Activated CD8-positive, alpha-beta T cell treated with anti-CD3 and anti-CD28 coated beads for 36 hours (primary cell): ENCODE data around the gene IFT20. TPM values are rescaled to one million over a fixed set of nuclear protein-coding genes. Genes with fewer than 3 reads are reported as not detected.

Source experiments
- ATAC-seq: fragments of 200-7000 bp; cut with Tn5 transposase; one replicate; pipeline ENCODE4 v1.10.0; 2021; ENCODE audit warnings: mild to moderate bottlenecking, moderate library complexity
- CTCF ChIA-PET: fragments of 350-600 bp; sonication (Branson Sonifier 250); formaldehyde crosslinking; loops from one replicate; lab custom pipeline; 2021; ENCODE audit warnings: antibody characterized with exemption; lab: Charles Lee
- POLR2A ChIA-PET: fragments of 350-600 bp; sonication (Branson Sonifier 250); formaldehyde crosslinking; loops from one replicate; lab custom pipeline; 2021; ENCODE audit warnings: antibody characterized with exemption; lab: Charles Lee
- DNase-seq: peaks from one replicate; pipeline ENCODE4 v3.0.0-alpha.2; 2020
- H3K27ac Mint-ChIP-seq: one replicate; pipeline ENCODE4 v1.8.0; 2021; ENCODE audit warnings: mild to moderate bottlenecking, mixed read lengths
- H3K27me3 Mint-ChIP-seq: one replicate; pipeline ENCODE4 v1.8.0; 2021; ENCODE audit warnings: mixed read lengths
- H3K36me3 Mint-ChIP-seq: one replicate; pipeline ENCODE4 v1.8.0; 2021; ENCODE audit warnings: low read depth, mixed read lengths
- H3K4me1 Mint-ChIP-seq: one replicate; pipeline ENCODE4 v1.8.0; 2021; ENCODE audit warnings: low read depth, mixed read lengths
- H3K4me3 Mint-ChIP-seq: one replicate; pipeline ENCODE4 v1.8.0; 2021; ENCODE audit warnings: mild to moderate bottlenecking, moderate library complexity, mixed read lengths
- H3K9me3 Mint-ChIP-seq: one replicate; pipeline ENCODE4 v1.8.0; 2021; ENCODE audit warnings: mixed read lengths
- intact Hi-C: fragments of 100-400 bp; cut with micrococcal nuclease; formaldehyde crosslinking; loops from one replicate; pipeline ENCODE4 v1.10.0; 2022
- total RNA-seq, 2 experiments: library from RNA; stranded (reverse); gene quantifications; one replicate each; pipeline ENCODE4 v1.2.3, GENCODE V29; 2021
- TF ChIP-seq, protein P1 (sequence below): fragments of 200-600 bp; IDR thresholded peaks from one replicate; pipeline ENCODE4 v1.8.0; 2022; ENCODE audit warnings: antibody characterized with exemption, mild to moderate bottlenecking

The IFT20 gene
- total RNA-seq, 2 experiments from 2014 or later, result 16.7 to 18.8 TPM

DNA sequence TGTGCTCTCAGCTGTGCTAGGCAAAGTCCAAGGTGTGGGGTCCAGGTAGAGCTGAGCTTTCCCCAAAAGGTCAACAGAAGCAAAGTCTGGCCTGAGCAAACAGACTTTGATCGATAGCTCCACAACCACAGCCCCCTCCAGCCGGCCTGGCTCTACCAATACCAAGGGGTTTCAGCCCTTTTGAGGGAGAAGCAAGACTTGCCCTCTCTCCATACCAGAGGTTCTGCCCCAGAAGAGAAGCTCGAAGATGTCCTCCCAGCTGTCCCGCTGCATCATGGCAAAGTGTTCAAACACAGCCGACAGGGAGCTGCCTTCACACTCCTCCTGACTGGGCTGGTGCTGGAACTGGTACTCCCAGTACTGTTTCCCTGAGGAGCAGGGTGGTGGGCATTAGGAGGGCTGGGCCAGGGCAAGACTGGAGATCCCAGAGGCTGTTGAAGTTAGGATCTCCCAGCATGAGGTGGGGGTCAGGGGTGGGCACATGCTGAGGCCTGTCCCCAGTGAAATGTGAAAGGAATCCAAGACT lies 33.1 kb upstream of the IFT20 start:
- ChIA-PET POLR2A (interaction anchor here (2.0 to 5.5 kb wide), 2 partner anchors 11 to 16 kb away, joined by 5 to 35 read pairs; partner anchors contain the start of gene POLDIP2), CTCF (interaction anchor here (0.7 to 1.5 kb wide), 2 partner anchors 10 to 48 kb away, joined by 3 to 5 read pairs; no protein-coding TSS in a partner anchor)
- H3K27me3 Mint-ChIP-seq, result no peaks in the 10 kb centered on the region
- H3K27ac Mint-ChIP-seq, result no peak overlapping the region
- TF ChIP-seq, protein P1, sequence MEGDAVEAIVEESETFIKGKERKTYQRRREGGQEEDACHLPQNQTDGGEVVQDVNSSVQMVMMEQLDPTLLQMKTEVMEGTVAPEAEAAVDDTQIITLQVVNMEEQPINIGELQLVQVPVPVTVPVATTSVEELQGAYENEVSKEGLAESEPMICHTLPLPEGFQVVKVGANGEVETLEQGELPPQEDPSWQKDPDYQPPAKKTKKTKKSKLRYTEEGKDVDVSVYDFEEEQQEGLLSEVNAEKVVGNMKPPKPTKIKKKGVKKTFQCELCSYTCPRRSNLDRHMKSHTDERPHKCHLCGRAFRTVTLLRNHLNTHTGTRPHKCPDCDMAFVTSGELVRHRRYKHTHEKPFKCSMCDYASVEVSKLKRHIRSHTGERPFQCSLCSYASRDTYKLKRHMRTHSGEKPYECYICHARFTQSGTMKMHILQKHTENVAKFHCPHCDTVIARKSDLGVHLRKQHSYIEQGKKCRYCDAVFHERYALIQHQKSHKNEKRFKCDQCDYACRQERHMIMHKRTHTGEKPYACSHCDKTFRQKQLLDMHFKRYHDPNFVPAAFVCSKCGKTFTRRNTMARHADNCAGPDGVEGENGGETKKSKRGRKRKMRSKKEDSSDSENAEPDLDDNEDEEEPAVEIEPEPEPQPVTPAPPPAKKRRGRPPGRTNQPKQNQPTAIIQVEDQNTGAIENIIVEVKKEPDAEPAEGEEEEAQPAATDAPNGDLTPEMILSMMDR, result no peak
- H3K4me3 Mint-ChIP-seq, result no peak overlapping the region
- ATAC-seq (no peak), DNase-seq (no peak)
- peaks cover 15% of the 10 kb centered on the region for H3K4me1 Mint-ChIP-seq
- intact Hi-C loops, result no loop called here
- H3K36me3 Mint-ChIP-seq, result peaks cover 1% of the 10 kb centered on the region
- no peaks in the 10 kb centered on the region for H3K9me3 Mint-ChIP-seq

- Mint-ChIP-seq H3K4me3 (no peak overlapping the region), H3K4me1 (peaks cover 9% of the 10 kb centered on the region), H3K27me3 (no peaks in the 10 kb centered on the region), H3K9me3 (no peaks in the 10 kb centered on the region), H3K27ac (no peak overlapping the region), H3K36me3 (no peaks in the 10 kb centered on the region)
- intact Hi-C loops, result no loop called here
- TF ChIP-seq, protein P1, result no peak
- no peak for ATAC-seq
- no peak for DNase-seq
- ChIA-PET CTCF (interaction anchor here (0.6 to 1.5 kb wide), 4 partner anchors 9 to 482 kb away, joined by 3 to 5 read pairs (median 3); no protein-coding TSS in a partner anchor), POLR2A (interaction anchor here (1.0 to 5.5 kb wide), 3 partner anchors 11 to 50 kb away, joined by 3 to 35 read pairs (median 5); partner anchors contain the start of gene POLDIP2)
Measured at GRCh38 chr17:28367641-28368305, 32.5 kb upstream of the IFT20 start.

- TF ChIP-seq, protein P1, result no peak
- Mint-ChIP-seq H3K27me3 (no peaks in the 10 kb centered on the region), H3K9me3 (no peaks in the 10 kb centered on the region), H3K27ac (no peak overlapping the region), H3K4me1 (peaks cover 8% of the 10 kb centered on the region), H3K4me3 (no peak overlapping the region), H3K36me3 (no peaks in the 10 kb centered on the region)
- intact Hi-C loops, result no loop called here
- ChIA-PET POLR2A (interaction anchor here (1.1 to 5.5 kb wide), 3 partner anchors 9 to 40 kb away, joined by 3 to 35 read pairs (median 8); partner anchors contain the start of genes POLDIP2 and SLC46A1), CTCF (interaction anchor here (0.9 to 1.7 kb wide), 3 partner anchors 9 to 50 kb away, joined by 3 to 4 read pairs (median 4); partner anchors contain the start of gene POLDIP2)
- ATAC-seq (no peak), DNase-seq (no peak)
Measured at GRCh38 chr17:28366605-28367004, 31.3 kb upstream of the IFT20 start.

DNA sequence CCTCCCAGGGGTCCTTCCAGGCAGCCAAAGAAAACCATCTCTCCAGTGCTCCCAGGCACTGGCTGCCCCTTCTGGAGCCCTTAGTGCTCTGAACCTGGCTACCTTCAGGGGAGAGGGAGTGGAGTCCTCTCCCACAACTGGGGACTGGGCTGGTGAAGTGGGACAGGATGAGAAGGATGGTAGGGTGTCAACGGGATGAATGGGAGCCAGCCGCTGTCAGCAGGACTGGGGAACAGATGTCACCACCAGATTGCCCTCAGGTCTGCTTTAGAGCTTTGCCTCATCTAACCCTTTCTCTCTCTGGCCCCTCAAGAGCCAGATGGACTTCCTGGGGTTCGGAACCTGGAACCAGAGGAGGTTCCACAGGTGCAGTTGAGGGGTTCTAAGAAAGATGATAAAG lies 30.2 kb upstream of the IFT20 start:
- TF ChIP-seq, protein P1, result no peak
- H3K27ac Mint-ChIP-seq, result no peak overlapping the region
- DNase-seq (no peak), ATAC-seq (no peak)
- H3K4me3 Mint-ChIP-seq, result no peak overlapping the region
- H3K4me1 Mint-ChIP-seq, result peaks cover 2% of the 10 kb centered on the region
- H3K36me3 Mint-ChIP-seq, result peaks cover 10% of the 10 kb centered on the region
- ChIA-PET POLR2A (interaction anchor here (0.6 to 5.5 kb wide), 3 partner anchors 8 to 39 kb away, joined by 3 to 35 read pairs (median 8); partner anchors contain the start of gene POLDIP2), CTCF (interaction anchor here (1.7 kb wide), 1 partner anchor 8 kb away, joined by 4 read pairs; the partner anchor contains the start of gene POLDIP2)
- intact Hi-C loops, result no loop called here
- H3K9me3 Mint-ChIP-seq, result no peaks in the 10 kb centered on the region
- no peaks in the 10 kb centered on the region for H3K27me3 Mint-ChIP-seq
